ENCODE measurements around the gene PRRT1B.
A peak's percentile ranks its signal among the peaks of the same experiment; 100 is the strongest.

PRRT1B gene

DNA sequence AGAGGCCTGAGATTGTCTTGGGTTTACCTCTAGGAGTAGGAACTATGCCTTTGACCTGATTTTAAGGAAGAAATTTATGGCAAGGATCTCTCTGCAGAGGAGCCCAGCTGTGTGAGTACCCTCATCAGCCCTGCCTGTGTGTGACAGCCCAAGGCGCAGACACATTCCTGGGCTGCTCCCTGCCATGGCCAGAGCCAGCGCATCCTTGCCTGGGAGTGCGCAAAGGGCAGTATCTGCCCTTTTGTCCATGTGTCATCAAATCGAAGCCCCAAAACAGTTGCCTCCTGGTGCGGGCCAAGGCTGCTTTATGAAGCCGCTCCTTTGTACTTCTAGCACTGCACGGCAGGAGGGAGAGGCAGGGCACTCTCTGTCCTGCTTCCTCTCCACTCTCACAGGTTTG is 51.9 kb downstream of the PRRT1B start:
- DNase-seq: no peak

GRCh38 chr9:131598121-131598520 is 52.8 kb downstream of the PRRT1B start:
- DNase-seq: no peak

DNA sequence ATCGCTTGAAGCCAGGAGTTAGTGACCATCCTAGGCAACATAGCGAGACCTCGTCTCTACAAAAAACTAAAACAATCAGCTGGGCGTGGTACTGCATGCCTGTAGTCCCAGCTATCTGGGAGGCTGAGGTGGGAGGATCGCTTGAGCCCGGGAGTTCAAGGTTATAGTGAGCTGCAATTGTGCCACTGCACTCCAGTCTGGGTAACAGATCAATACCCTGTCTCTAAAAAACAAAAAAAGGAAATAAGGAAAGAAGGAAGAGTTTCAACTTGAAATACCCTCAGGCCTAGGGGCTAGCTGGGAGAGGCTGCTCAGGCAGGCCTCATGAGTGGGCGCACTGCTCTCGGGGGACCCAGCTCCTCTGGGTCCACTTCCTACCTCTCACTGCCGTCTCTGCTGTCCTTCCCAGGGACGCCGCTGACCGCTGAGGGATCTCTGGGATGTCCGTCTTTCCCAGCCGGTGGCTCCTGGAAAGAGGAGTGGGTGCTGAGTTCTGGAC is 56.4 kb downstream of the PRRT1B start:
- DNase-seq: no peak

- no peak for DNase-seq
Measured at GRCh38 chr9:131603199-131603598, 57.9 kb downstream of the PRRT1B start.

DNA sequence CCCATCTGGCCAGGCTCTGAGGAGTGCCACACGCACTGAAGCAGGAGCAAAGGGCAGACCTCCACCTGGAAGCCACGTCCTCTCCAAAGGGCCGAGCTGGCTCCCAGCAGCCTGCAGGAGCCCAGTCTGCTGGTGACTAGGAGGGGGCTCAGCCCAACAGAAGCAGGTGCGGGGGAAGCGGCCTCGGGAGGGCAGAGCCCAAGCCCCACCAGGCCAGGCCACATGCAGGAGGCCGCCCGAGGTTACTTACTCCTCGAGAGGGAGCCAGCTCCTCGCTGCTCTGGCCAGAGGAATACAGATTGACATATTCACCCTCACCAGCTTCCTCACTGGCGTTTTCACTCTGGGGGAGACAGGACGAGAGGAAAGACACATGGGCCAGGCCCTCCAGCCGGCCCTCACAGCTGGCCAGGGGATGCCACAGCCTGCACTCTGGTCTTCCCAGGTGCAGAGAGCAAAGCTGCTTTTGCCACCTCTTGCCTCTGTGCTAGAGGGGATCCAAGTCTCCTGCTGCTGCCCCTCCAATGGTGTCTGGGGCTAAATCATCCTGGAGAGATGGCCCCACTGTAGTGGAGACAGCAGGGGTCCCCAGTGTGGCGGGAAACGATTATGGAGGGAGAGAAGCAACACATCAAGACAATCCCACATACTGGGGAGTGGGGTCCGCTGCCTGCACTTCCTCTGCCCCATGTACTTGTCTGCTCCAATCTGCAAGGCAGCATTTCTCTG is 58.6 kb downstream of the PRRT1B start:
- no peak for DNase-seq

DNA sequence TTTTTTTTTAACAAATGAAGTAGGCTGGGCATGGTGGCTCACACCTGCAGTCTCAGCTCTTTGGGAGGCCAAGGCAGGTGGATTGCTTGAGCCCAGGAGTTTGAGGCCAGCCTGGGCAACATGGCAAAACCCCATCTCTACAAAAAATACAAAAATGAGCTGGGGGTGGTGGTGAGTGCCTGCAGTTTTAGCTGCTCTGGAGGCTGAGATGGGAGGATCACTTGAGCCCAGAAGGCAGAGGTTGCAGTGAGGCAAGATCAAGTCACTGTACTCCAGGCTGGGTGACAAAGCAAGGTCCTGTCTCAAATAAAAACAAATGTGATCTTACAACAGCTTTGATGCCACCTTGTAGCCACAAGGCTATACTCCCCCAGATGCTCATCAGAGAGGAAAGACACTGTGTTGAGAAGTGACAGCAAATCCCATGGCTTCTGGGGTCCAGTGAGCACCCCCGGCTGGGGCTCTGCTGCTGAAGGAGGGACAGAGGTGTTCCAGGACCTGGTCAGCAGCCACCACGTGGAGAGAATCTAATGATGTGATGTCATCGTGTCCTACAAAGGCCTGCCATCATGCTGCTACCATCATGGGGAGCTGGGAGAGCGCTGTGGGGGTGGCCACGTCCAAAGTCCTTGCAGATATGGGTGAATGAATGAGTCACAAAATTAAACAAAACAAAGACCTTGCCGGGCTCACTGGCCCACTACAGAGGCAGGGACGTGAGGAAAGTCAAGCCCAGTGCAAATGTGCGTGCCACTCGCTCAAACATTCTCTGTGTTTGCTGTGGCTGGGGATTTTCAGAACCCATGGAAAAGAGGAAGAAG is 60.7 kb downstream of the PRRT1B start:
- no peak for DNase-seq

DNA sequence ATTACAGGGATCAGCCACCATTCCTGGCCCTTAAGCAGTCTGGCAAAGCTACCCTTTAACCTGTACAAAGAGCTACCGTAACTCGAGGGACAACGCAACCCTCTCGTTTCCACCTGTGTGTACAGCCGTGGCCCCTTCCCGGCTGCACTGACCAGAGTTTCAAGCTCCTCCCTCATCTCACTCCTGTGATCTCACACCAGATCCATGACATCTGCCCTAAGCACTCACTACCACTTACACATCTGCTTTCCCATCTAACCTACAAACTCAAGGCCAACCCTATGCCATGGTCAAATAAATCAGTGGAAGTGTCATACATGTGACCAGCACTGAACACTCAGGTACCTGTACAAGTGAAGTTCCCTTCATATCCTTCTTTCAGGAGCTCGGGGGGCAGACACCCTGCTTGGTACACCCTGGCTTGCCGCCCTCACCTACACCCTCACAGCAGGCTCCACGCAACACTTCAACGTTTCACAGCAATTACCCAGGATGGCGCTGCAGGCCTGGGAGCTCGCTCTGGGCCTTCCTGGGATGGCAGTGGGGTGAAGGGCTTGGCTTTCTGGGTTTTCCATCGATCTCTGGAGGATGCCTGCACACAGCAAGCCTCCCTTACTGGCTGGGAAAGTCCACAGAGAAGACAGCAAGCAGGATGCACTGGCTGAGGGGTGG is 61.7 kb downstream of the PRRT1B start:
- no peak for DNase-seq

DNA sequence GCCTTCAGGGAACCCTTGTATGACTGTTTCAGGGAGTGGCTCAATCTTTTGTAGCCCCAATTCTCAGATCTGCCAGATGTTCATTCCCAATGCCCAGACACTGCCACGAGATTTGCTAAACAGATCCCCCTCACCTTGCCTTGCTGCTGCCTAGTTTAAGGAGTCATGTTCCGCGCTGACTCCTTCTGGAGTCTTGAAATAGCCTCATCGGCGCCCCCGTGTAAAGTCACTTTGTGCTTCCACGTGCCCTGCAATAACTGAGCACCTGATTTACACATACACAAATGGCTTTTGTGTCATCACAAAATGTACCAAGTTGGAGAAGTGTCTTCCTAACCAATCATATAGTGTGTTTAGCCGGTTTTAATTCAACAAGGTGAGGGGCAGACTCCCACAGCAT is 62.3 kb downstream of the PRRT1B start:
- DNase-seq: no peak

DNA sequence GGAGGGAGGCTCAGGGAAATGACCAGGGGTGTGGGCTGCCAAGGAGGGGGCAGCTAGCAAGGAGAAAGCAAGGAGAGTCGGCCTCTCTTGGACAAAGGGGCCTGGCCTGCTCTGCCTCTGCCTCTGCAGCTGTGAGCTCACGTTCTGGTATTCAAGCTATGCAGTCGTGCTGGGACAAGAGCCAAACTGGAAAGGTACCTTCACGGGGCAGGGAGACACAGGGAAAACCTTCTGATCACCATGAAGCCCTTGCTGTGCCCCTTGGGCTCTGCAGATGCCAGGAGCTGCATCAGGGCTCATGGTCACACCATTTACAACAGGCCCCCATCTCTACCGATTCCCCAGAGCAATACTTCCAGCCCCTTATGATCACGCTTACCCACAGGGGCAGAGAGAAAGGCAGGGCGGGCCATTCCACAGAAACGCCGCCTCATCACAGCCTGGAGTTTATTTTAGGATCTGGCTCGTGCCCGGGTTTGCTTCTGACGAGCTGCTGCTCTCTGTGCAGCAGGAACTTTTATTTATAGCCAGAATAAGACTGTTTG is 63.2 kb downstream of the PRRT1B start:
- DNase-seq: peak; percentile 58

Measured in right kidney (tissue), 1 donor.